ENCODE measurements around the gene TMEM131L.

- TF ChIP-seq CTCF (IDR thresholded peaks at IDR 0.05): no peak
- TF ChIP-seq POLR2A (IDR thresholded peaks at IDR 0.05): no peak
Observed at GRCh38 chr4:153542834-153543233, 76.7 kb downstream of the TMEM131L start.

All from adrenal gland (tissue), 5 donors.